Caki2 (cell line): ENCODE data around the gene SNRPF. TPM values are rescaled to one million over a fixed set of nuclear protein-coding genes. Genes with fewer than 3 reads are reported as not detected.
A peak's percentile ranks its signal among the peaks of the same experiment; 100 is the strongest.

Experiments used
- DNase-seq: peaks from one replicate; pipeline ENCODE4 v3.0.0-alpha.2; 2015; ENCODE audit warnings: low read depth
- in situ Hi-C: cut with HindIII; loops from 2 replicates; pipeline ENCODE4 v1.10.0; 2016; ENCODE audit warnings: low sequenced_read_pairs, low pct_unique_long_range_greater_than_20kb, mixed read lengths
- total RNA-seq: library from RNA; depleted of rRNA; stranded (reverse); fragments of >200 nt; shearing (Covaris generic); gene quantifications from 2 replicates; pipeline ENCODE4 v1.2.3, GENCODE V29; 2014; ENCODE audit warnings: low replicate concordance

Gene SNRPF
- total RNA-seq, 1 experiment from 2014 or later: 5.6 TPM

- in situ Hi-C loops: no loop called here
- no peak for DNase-seq
These were observed 6.6 kb upstream of the SNRPF start for GRCh38 chr12:95852133-95852532.

GRCh38 chr12:95857156-95857555, 1.6 kb upstream of the SNRPF start:
- DNase-seq: no peak
- in situ Hi-C loops: no loop called here

- DNase-seq: no peak
- in situ Hi-C loops: no loop called here
These were observed 953 bp upstream of the SNRPF start for GRCh38 chr12:95857799-95858198.

- DNase-seq: peak; percentile 32
- in situ Hi-C loops: no loop called here
These were observed 628 bp downstream of the SNRPF start for GRCh38 chr12:95859344-95859816.

GRCh38 chr12:95859947-95860850, 1.4 kb downstream of the SNRPF start:
- peak; percentile 8 for DNase-seq
- in situ Hi-C loops: no loop called here

GRCh38 chr12:95862038-95862437, 3.3 kb downstream of the SNRPF start:
- DNase-seq: no peak
- in situ Hi-C loops: no loop called here

- in situ Hi-C loops: no loop called here
- DNase-seq: no peak
These were observed 4.6 kb downstream of the SNRPF start for GRCh38 chr12:95863337-95863736.

GRCh38 chr12:95870897-95871296, 12.1 kb downstream of the SNRPF start:
- in situ Hi-C loops: no loop called here

GRCh38 chr12:95874452-95874851, 15.7 kb downstream of the SNRPF start:
- DNase-seq: no peak
- in situ Hi-C loops: no loop called here

More at GRCh38 chr12:95870897-95871296, 12.1 kb downstream of the SNRPF start:
- DNase-seq: no peak

- DNase-seq: peak; percentile 2
- in situ Hi-C loops: no loop called here
These were observed 18.9 kb downstream of the SNRPF start for GRCh38 chr12:95877622-95878021.

- no peak for DNase-seq
- in situ Hi-C loops: no loop called here
These were observed 22.1 kb downstream of the SNRPF start for GRCh38 chr12:95880895-95881294.

GRCh38 chr12:95881331-95881955, 22.7 kb downstream of the SNRPF start:
- in situ Hi-C loops: no loop called here
- no peak for DNase-seq

GRCh38 chr12:95882080-95882479, 23.3 kb downstream of the SNRPF start:
- no peak for DNase-seq
- in situ Hi-C loops: no loop called here

GRCh38 chr12:95882873-95883272, 24.1 kb downstream of the SNRPF start:
- no peak for DNase-seq
- in situ Hi-C loops: no loop called here

- no peak for DNase-seq
- in situ Hi-C loops: no loop called here
These were observed 26.2 kb downstream of the SNRPF start for GRCh38 chr12:95884998-95885397.

GRCh38 chr12:95887311-95887710, 28.6 kb downstream of the SNRPF start:
- DNase-seq: no peak
- in situ Hi-C loops: no loop called here

GRCh38 chr12:95890958-95891357, 32.2 kb downstream of the SNRPF start:
- DNase-seq: no peak
- in situ Hi-C loops: no loop called here

GRCh38 chr12:95896846-95897245, 38.1 kb downstream of the SNRPF start:
- in situ Hi-C loops: no loop called here
- DNase-seq: no peak

- in situ Hi-C loops: no loop called here
These were observed 39.3 kb downstream of the SNRPF start for GRCh38 chr12:95898081-95898480.

More at GRCh38 chr12:95898081-95898480, 39.3 kb downstream of the SNRPF start:
- no peak for DNase-seq
